Esophagus mucosa (tissue), 1 donor: ENCODE measurements around the gene SWAP70. TPM values are rescaled to one million over a fixed set of nuclear protein-coding genes. Genes with fewer than 3 reads are reported as not detected.
A peak's percentile ranks its signal among the peaks of the same experiment; 100 is the strongest.

Experiments
- ATAC-seq: fragments of 200-7000 bp; cut with Tn5 transposase; one replicate; pipeline ENCODE4 v1.9.1; 2020
- total RNA-seq: library from RNA; stranded (reverse); gene quantifications from one replicate; pipeline ENCODE4 v1.2.4, GENCODE V29; 2023
- donor health status: DM: yes; HTN: yes; CAD: no.

SWAP70 gene
- total RNA-seq, 1 donor from 2014 or later: 13.5 TPM

DNA sequence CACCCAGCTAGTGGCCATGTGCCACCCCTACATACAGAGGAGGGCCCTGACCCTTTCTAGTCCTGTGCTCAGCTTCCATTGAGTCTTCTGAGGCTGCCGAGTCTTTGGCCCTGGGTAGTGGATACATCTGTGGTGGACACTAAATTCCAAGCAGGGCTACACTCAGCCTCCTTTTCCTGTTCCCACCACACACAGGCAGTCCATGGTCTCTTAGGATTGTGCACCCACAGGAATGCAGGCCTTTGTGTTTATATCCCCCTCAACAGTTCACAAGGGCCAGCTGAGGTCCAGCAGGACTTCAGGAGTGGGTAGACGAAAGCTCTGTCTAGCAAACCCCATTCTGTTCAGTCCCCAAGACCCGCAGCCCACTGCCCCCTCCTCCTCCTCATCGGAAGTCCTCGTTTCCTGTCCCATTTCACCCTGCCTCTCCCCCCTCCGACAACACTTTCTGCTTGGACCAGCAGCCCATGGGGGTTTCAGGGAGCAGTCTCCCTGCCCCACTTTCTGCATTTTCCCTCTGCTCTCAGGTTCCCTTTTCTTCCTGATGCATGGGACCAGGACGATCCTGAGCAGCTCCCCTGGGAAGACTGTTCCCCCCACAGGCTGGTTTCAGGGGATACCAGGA, 91.8 kb downstream of the SWAP70 start:
- ATAC-seq: no peak

DNA sequence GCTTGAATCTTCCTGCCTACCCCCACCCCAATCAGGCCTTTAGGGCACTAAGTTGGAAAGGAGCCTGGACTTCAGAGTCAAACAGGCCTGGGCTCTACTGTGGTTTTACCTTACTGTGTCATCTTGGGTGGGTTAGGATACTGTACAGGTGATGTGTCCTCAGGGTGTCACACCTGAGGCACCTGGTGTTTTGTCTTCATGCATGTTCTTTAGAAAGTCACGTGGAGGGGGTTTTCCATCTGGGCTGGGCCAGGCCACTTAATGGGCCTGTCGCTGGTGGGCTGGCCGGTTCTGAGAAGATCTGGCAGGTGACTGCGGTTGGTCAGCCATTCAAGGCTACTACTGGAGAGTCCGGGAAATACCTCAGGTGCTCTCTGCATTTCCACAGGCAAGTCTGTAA, 92.6 kb downstream of the SWAP70 start:
- ATAC-seq: no peak

DNA sequence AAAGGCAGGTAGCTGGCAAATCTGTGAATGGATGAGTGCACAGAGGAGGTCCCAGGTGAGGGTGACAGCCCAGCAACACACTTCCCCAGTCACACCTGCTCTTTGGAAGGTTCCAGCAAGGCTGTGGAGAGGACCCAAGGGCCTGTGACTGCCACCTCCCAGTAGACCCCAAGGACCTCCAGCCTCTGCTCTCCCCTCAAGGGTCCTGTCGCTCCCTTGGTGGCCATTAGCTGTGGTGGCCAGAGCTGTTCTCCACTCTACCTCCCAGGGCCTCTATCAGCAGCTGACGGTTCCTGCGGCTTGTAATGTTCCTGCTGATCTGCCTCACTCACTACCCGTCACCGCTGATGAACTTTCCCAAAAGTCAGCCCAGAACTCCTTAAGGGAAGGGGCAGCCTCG, 93.0 kb downstream of the SWAP70 start:
- no peak for ATAC-seq

DNA sequence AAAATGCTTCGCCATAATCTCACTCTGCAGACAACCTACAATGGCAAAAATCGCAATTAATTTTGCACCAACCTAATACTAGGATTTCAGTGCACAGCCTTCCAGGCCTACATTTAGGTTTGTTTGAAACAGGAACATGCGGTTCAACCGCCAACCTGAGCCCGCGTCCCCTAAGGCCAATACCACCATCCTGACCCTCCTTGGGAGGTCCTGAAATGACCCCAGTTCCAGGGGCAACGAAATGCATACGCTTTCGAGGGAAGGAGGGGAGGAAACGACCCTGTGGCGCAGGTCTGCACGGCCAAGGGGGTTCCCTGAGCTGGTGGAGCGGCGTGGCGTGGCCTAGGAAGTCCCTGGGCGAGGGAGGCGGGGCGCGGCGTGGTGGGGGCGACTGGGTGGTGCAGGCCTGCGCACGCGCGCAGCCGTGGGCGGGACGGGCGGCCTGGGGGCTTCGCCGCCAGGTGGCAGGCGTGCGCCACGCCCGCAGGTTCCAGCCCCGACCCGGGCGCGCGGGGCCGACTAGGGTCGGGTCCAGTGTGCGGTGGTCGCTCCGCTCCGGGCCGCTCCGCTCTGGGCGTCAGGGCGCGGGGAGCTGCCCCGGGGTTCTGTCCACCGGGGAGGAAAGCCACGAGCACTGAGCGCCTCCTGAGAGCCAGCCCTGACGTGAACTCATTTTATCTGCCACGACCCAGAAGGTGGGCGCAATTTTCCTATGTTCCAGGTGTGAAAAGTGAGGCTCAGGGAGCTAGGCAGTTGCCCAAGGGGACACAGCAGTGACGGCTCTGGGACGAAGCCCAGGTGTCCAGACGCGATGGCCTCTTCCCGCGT, 94.1 kb downstream of the SWAP70 start:
- ATAC-seq: peak; percentile 69

DNA sequence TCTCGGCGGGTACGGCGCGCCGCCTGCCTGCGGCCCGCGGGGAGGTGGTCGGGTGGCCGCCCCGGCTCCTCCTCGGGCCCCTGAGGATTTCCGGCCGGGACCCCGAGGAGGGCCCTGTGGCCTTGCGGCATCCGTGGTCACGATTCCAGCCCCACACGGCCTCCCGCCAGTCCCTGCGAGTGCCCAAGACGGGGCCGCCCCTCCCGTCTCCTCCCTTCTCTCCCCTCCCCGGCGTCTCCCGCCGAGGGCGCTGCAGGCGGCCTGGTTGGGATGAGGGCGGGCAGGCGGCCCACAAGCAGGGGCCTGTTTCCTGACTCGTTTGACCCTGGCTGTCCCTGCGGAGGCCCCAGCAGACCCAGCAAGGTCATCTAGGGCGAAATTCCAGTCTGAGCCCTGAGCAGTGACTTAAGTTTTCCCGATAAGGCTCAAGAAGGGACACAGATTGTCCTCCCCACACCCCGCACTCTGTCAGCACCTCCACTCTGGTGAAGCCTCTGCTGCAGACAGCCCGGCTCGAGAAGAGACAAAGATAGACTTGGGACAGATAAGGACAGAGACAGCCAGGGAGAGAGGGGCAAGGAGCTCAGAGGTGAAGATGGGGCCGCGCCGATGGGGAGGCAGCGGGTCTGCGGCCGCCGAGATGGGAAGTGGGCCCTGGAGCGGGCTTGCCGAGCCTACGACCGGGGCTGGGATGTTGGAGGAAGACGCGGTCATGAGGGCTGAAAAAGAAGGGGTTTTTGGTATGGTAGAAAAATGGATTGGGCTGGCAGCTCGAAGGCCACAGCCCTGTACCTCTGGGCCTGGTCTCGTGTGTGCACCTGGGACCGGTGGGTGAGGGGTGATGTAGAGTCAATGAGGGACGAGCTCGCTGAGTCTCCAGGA, 95.0 kb downstream of the SWAP70 start:
- peak; percentile 40 for ATAC-seq

DNA sequence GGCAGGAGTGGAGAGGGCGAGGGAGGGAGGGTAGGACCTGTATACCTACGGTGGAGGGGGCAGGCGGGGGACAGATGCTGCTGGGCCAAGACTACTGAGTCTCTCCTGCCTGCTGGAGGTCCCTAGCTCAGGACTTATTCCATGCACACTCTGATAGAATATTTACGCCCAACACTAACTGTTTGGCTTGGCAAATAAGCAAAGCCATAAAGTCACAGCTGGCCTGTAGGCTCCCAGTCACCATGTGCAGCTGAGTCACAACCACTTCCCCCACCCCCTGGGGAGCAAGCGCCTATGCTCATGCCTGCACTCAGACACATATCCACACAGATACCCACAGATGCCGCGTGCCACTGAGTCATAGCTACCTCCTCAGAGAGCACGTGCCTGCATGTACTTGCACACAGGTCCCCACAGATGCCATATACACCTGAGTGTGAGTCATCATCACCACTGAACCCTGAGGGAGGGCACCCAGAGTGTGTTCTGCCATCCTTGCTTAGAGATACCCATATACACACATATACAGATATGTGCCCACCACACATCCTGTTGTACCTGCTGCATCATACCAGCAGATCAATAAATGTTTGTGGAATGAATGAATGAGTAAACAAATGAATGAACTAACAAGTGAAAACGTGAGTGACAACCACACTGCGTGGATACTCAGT, 95.8 kb downstream of the SWAP70 start:
- ATAC-seq: peak; percentile 90

DNA sequence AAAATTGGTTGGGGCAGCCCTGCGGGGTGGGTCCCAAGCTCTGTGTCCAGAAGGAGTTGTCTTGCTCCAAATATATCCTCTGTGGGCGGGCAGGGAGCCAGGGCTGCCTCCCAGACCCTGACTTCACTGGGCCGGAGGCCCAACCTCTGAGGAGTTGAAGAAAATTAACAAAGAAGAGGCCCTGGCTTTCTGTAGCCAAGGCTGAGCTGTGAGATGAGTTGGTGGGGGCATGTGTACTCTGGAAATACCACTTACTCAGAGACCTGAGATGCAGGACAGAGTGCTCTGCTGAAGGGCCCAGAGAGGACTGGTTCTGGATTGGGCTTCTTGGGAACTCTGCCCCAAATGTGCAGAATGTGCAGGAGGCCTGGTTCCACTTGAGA, 96.3 kb downstream of the SWAP70 start:
- no peak for ATAC-seq

DNA sequence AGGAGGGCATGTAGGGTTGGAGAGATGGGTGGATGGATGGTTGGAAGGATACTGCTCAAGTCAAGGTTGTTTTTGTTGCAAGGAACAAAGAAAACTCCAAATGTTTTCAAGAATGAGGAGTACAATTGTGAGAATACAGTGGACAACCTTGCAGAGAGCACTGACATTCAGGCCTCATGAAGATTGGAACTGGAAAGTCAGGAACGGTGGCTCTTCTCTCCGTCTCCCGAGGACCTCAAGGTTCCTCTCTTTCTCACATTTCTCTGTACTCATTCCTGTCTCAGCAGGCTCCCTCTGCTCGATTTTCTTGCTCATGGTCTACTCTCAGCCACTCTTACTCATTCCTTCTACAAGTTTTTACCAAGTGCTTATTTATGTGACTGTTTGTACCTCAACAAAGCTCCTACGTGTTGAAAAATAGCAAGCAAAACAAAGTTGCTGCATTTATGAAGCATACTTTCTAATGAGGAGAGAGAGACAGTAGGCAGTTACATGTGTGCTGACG, 97.6 kb downstream of the SWAP70 start:
- no peak for ATAC-seq

DNA sequence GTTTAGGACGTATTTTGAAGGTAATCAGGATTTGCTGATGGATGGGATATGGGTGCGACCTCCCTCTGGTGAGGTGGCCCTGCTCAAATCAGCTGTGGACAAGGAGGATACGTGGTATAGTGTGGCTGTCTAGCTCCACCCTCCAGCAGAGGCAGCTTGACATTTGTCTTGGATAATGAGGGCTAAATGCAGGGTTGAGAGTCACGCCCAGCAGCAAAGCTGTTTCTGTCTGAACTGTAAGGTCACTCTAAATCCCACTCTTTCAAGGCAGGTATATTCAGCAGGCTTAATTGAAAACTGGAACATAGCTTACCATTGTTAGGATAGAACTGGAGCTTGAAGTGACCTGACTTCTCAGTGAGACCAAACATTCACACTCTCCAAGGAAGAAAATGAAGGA, 98.7 kb downstream of the SWAP70 start:
- no peak for ATAC-seq

DNA sequence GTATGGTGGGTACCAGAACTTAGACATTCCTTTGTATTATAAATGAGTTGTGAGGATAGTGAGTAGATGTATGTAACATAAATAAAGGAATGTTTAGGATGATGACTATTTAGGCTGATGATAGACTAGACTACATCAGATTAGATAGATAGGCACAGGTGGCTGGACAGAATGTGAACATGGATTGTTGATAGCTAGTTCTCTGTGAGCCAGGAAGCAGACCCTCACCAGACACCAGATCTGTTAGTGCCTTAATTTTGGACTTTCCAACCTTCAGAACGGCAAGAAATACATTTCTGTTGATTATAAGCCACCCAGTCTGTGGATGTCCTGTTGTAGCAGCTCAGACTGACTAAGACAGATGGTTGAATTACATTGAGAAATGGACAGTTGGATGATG, 99.4 kb downstream of the SWAP70 start:
- ATAC-seq: no peak

DNA sequence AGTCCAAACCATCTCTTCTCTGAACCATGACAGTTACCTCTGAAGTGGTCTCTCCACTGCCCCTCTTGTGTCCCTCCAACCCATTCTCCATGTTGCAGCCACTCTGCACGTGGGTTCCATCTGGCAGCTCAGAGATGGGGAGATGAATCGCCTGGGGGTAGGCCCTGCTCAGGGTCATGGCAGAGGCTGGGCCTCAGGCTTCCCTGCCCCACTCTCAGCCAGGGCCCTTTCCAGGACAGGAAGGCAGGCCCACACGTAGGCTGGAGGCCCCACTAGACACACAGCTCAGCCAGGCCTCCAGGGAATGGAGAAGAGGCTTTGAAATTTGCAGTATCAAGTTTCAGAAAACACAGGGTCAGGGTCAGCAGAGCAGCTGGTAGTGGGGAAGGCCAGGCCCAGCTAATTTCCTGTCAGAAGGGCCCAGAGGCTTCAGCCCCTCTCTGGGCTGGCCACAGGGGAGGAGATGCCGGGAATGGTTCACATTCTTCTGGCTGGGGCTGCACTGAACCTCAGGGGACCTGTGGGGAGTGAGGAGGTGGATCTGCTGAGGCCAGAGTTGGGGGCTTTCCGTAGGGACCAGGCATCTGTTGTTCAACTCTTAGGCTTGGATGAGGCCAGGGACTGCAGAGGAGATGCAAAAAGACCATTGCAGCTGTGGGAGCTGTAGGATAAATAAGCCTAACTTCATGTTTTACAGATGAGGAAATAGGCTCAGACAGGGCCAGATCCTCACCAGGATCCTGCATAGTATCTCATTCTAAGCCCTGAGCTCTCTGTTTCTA, 101.6 kb downstream of the SWAP70 start:
- ATAC-seq: no peak

DNA sequence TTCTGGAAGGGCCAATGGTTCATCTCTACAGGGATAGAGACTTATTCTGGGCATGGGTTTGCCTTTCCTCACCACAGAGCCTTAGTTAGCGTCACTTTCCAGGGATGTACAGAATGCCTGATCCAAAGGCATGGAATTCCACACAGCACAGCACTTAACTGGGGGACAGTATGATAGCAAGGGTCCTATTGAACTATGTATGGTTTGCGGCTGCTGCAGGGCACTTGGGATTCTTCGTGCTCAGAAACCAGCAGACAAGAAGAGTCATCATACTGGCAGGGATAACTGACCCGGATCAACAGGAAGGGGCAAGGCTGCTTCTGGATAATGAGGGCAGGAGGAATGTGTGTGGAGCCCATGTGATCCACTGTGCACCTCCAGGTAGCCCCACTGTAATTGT, 105.7 kb downstream of the SWAP70 start:
- ATAC-seq: no peak

DNA sequence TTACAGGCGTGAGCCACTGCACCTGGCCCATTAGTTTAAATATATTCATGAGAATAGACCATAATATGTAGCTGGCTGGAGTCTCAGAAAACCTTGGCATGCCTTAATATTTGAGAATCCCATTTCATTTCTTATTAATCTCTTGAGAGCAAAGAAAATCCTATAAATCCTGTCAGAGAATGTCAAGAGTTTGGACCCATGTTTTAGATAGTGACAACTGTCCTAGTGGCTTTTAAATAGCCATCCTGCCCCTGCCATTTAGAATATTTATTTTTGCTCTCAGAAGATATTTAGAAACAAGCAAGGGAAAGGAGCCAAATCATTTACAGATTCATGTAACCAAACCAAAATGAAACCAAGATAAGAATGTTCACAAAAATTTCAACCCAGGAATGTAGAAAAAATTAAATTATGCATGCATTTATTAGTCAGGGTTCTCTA, 107.2 kb downstream of the SWAP70 start:
- no peak for ATAC-seq

DNA sequence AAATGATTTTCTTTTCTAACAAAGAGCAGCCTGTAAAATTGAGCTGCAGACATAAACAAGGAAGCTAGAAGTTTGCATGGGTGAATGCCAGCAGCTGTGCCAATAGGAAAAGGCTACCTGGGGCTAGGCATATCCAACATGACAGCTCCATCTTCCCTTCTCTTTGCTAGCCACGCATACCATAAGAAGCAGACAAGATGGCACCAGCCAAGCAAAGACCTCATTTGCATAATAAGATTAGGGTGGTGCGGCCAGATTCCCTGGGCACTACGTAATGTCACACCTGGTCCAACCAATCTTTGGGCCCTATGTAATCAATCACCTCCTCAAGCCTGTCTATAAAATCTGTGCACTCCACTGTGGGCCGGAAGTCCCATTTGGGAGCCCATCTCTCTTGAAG, 108.3 kb downstream of the SWAP70 start:
- no peak for ATAC-seq

DNA sequence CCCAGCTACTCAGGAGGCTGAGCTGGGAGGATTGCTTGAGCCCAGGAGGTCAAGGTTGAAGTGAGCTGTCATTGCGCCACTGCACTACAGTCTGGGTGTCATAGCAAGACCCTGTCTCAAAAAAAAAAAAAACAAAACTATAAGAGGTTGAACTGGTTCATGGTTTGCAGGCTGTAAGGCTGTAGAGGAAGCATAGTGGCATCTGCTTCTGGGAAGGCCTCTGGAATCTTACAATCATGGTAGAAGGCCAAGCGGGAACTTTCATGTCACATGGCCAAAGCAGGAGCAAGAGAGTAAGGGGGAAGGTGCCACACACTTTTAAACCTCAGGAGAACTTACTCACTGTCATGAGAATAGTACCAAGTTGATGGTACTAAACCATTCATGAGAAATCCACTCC, 109.6 kb downstream of the SWAP70 start:
- ATAC-seq: no peak

DNA sequence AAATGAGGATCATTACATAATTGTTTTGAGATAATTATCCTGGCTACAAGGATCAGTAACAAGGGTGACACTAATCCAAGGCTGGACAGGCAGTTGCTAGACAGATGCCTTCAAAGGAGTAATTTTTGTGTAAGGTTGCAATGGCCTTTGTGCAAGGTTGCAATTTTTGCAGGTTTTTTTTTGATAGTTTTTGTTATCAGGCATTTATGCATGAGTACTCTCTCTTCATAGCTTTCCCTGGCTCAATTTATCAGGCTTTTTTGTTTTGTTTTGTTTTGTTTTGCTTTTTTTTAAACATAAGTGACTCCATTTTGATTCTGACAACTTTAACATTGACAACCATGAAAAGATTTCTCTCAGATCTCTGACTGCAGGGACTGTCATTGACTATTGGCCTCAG, 110.2 kb downstream of the SWAP70 start:
- ATAC-seq: no peak

DNA sequence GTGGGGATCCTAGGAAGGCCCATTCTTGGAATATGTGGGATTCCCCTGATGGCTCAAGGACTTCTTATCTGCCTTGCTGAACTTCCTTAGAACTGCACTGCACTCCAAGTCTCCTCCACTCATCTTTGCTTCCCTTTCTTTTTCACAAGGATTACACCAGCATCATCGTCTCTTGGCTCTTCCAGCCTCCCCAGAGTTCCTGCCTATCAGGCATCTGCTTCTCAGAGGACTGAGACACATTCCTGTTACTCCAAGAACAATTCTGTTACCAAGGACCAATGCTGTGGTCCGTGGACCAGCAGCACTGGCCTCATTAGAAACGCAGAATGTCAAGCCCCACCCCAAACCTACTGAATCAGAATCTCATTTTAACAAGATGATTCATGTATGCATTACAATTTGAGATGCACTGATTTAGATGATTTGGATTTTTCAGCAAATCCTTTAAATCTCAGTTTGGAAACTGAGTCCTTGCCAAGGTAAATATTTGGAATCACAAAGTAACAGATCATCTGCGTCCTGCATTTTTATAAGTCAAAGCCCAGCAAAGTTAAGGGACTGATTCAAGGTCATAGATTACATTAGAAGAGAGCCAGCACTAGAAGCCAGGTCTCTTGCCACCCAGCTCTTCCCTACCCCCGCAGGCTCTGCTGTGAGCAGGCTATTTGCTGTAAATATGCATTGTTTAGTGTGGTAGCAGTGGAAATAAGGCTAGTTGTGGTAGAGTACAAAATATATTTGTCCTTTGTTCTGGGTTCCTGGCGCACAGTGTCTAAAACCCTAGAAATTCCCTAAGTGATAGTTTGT, 110.9 kb downstream of the SWAP70 start:
- ATAC-seq: peak; percentile 57

DNA sequence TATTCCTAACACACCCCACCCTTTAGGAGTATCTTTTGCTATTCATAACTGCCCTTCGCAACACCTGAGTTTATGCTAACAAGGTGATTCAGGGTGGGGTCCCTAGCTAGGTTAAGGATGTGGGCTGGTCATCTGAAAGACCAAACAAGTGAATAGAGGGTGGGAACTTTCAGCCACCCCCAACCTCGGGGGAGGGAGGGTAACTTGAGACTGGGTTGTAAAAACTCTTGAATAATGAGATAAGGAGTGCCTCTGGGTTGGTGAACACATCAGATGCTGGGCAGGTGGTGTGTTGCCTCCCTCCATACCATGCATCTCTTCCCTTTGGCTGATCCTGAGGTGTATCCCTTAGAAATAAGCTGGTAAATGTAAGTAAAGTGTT, 111.5 kb downstream of the SWAP70 start:
- no peak for ATAC-seq

DNA sequence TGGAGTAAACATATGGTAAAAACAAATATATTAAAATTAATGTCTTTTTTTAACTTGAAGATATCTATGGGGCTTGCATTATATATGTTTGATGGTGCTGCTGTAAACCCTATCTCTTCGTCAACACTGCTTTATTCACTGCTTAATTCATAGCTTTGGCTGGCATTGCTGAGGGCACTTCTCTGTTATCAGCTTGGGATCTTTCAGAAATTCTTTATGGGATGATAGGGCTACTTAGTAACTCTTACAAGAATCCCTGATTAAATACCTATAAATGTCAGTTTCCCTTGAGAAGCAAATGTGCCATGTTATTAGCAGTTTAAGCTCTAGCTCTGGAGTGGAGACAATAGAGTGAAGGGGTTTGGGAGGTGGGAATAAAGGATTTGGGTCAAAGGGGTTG, 112.3 kb downstream of the SWAP70 start:
- ATAC-seq: no peak

DNA sequence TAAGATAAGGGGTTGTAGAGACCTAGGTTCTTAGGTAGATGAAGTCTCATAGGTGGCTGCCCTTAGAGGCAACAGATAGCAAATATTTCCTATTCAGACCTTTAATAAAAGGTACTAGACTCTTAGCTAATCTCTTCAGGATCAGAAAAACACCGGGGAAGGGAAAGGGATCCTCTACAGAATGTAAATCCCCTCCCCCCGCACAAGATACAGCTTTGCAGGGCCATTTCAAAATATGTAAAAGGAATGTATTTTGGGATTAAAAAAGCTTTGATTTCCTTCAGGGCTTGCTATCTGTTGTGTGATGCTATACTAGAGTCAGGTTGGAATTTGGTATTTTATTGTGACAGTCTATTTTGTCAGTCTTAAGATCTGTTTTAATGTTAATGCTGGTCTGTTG, 113.2 kb downstream of the SWAP70 start:
- ATAC-seq: no peak

DNA sequence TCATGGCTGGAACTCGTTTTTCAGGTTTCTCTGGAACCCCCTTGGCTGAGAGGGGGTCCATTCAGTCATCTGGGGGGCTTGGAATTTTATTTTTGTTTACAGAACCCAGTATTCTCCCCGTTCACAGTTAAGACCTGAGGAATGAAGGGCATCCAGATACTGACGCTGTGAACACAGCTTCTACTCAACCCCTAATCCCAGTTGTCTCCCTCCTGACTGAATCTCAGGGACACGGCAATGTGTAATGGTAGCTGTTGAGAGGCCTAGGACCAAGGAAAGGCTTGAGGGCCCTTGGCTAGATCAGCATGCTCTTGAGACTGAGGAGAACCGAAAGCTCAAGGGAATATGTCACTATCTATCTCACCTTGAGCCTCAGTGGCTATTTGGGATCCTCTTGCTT, 113.6 kb downstream of the SWAP70 start:
- no peak for ATAC-seq
